Thymus (tissue), 11 donors: ENCODE data around the gene FLOT2. TPM values are rescaled to one million over a fixed set of nuclear protein-coding genes. Genes with fewer than 3 reads are reported as not detected.

ENCODE experiments used
- DNase-seq, 9 donors: peaks; one replicate each; pipeline ENCODE4 v3.0.0-alpha.2; 2013; ENCODE audit warnings: low spot score in 9 of 9, low read depth in 6 of 9, missing footprints in 1 of 9
- H3K27ac ChIP-seq, 2 donors: one replicate each; pipeline ENCODE4 v1.5.1; 2013; ENCODE audit warnings: control low read depth in 1 of 2, low read depth in 1 of 2, low read length in 1 of 2, mild to moderate bottlenecking in 1 of 2, moderate library complexity in 1 of 2
- H3K27me3 ChIP-seq, 2 donors: one replicate each; pipeline ENCODE4 v1.5.1; 2013; ENCODE audit warnings: low read length in 1 of 2; ENCODE audit not compliant: control insufficient read depth in 2 of 2, insufficient read depth in 1 of 2
- H3K36me3 ChIP-seq, 2 donors: one replicate each; pipeline ENCODE4 v1.5.1; 2013; ENCODE audit warnings: low read length in 1 of 2, mild to moderate bottlenecking in 1 of 2, moderate library complexity in 1 of 2; ENCODE audit not compliant: control insufficient read depth in 2 of 2, insufficient read depth in 2 of 2
- H3K4me1 ChIP-seq, 2 donors: one replicate each; pipeline ENCODE4 v1.5.1; 2013; ENCODE audit warnings: low read length in 2 of 2; ENCODE audit not compliant: control insufficient read depth in 2 of 2, insufficient read depth in 2 of 2
- H3K4me3 ChIP-seq, 2 donors: one replicate each; pipeline ENCODE4 v1.5.1; 2013; ENCODE audit warnings: low read length in 2 of 2, control low read depth in 1 of 2, mild to moderate bottlenecking in 1 of 2
- H3K9me3 ChIP-seq, 2 donors: one replicate each; pipeline ENCODE4 v1.5.1; 2013; ENCODE audit warnings: low read length in 1 of 2, mild to moderate bottlenecking in 1 of 2; ENCODE audit not compliant: control insufficient read depth in 2 of 2, insufficient read depth in 1 of 2
- WGBS: extraction: QIAGEN DNeasy Blood & Tissue Kit; methylation state at CpG from one replicate; pipeline ENCODE4 v1.1.7; 2013; 5-methylcytosine and 5-hydroxymethylcytosine counted together
- polyA plus RNA-seq: library from polyadenylated mRNA; stranded (reverse); fragments of 200-250 nt; gene quantifications from one replicate; pipeline ENCODE4 v1.2.3, GENCODE V29; 2013
- total RNA-seq: library from RNA; stranded (reverse); fragments of 120-200 nt; gene quantifications from one replicate; pipeline ENCODE4 v1.2.4, GENCODE V29; 2013
- donor health status: healthy.

The FLOT2 gene
- total and polyA plus RNA-seq, 2 donors = 29.9 to 82.1 TPM

DNA sequence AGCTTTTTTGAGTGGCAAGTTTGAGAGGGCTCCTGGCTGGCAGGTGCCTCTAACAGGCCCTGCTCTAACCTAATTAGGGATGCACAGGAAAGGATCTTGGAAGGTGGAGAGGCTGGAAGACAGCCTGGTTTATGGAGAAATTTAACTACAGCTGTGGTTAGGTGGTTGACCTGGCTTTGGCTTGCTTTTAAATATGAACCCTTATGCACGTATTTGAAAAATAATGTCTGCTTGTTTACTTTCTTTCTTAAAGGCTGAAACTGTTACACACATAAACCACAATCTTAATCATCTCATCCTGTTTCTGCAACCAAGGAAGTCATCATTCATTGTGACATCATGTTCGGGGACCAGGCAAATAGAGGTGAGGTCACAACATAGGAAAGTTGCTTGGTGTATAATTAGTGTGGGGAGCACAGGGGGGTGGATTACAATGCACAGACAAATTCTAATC, 28.4 kb upstream of the FLOT2 start:
- Histone ChIP-seq H3K9me3 (no peaks in the 10 kb centered on the region), H3K4me3 (no peak overlapping the region), H3K27me3 (no peaks in the 10 kb centered on the region), H3K27ac (peak overlapping the region; percentile 69 to 91), H3K36me3 (peaks cover 38 to 69% of the 10 kb centered on the region in 2 donors), H3K4me1 (peaks cover 17 to 22% of the 10 kb centered on the region in 2 donors)
- 4% methylated on average over 2 of the region's 2 CpGs for WGBS
- peak in 6 of 9 donors; percentile 33 to 78 (median 48) for DNase-seq

DNA sequence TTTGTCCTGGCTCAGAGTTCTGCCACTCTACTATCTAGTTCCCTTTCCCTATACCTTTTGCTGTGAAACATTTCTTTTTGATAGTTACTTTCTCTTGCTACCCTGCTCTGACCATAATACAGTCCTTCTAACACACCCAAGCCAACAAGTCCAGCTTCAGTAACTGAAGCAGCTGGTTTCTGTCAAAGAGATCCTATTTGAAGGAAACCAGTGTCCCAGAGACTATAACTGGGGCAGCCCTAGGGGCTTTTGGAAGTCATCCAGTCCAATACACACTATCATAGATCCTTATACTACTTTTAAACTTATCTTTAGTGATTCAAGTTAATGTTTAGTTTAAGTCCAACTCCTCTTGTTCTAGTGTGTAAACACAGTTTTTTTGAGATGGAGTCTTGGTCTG, 22.7 kb upstream of the FLOT2 start:
- no peak overlapping the region for H3K27ac ChIP-seq

DNA sequence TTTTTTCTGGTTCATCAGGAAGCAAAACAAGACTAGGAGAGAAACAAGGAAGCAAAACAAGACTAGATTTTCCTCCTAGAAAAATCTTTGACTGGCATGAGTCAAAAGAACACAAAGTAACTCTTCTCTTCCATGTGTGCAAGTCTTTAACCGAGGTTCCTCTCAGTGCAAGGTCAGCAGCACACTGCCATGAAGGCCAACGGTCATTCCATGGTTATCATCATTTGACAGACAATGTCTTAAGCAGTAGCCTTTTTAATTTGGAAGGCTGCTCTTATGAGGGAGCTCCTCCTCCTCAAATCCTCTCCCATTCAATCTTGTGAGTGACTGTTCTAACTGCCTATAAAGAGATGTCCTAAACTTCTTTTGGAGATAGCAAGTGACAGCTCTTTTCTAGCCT, 20.8 kb upstream of the FLOT2 start:
- H3K27me3 ChIP-seq = no peaks in the 10 kb centered on the region
- no peaks in the 10 kb centered on the region for H3K4me1 ChIP-seq
- 94% methylated on average over 2 of the region's 2 CpGs for WGBS
- H3K36me3 ChIP-seq = peaks cover 80 to 91% of the 10 kb centered on the region in 2 donors
- H3K4me3 ChIP-seq = no peak overlapping the region
- H3K27ac ChIP-seq = no peak overlapping the region
- H3K9me3 ChIP-seq = no peaks in the 10 kb centered on the region
- DNase-seq = no peak

More for the DNA sequence above, 22.7 kb upstream of the FLOT2 start:
- no peak for DNase-seq
- Histone ChIP-seq H3K36me3 (peaks cover 72 to 87% of the 10 kb centered on the region in 2 donors), H3K9me3 (no peaks in the 10 kb centered on the region), H3K27me3 (no peaks in the 10 kb centered on the region), H3K4me3 (no peak overlapping the region), H3K4me1 (no peaks in the 10 kb centered on the region)

DNA sequence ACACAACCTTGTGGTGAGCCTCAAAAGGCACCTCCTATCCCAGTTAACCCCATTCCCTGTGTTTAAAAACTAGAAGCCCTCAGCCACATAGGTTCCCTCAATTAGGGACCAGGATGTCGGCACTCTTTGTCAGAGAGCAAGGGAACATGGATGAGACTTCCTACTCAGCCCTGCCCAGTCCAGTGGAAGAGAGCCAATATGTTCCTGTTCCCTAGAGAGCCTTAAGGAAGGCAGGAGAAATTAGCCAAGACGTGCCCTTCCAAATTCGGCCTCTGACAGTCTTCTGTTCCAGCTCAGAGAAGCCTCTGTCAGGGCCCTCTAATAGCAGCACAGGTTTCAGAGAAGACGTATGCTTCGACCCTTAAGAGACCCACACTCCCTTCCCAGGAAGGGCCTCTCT, 19.9 kb upstream of the FLOT2 start:
- no peak overlapping the region for H3K27ac ChIP-seq
- DNase-seq = no peak
- no peaks in the 10 kb centered on the region for H3K27me3 ChIP-seq
- H3K4me1 ChIP-seq = no peaks in the 10 kb centered on the region
- H3K36me3 ChIP-seq = peaks cover 85 to 92% of the 10 kb centered on the region in 2 donors
- no peaks in the 10 kb centered on the region for H3K9me3 ChIP-seq
- 98% methylated on average over 5 of the region's 5 CpGs for whole genome bisulfite sequencing
- H3K4me3 ChIP-seq = no peak overlapping the region

DNA sequence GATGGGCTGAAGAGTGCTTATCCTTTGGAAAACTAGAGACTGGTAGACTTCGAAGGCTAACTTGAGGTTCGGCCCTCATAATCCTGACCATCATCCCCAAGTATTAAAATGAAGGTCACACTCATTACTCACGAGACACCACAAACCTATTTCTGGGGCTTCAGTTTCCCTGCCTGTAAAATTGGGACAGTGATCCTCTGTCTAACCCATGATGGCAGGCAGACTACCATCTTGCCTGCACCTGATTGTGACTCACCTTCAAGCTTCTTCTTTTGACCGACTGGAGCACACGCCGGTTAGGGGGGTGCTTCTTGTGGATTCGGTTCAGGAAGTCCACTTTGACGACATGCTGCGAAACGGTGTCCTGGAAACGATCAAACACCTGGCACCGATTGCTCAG, 19.5 kb upstream of the FLOT2 start:
- WGBS = 96% methylated on average over 12 of the region's 12 CpGs
- DNase-seq = no peak
- no peaks in the 10 kb centered on the region for H3K27me3 ChIP-seq
- H3K9me3 ChIP-seq = no peaks in the 10 kb centered on the region
- no peaks in the 10 kb centered on the region for H3K4me1 ChIP-seq
- no peak overlapping the region for H3K27ac ChIP-seq
- no peak overlapping the region for H3K4me3 ChIP-seq
- H3K36me3 ChIP-seq = peaks cover 88 to 93% of the 10 kb centered on the region in 2 donors

DNA sequence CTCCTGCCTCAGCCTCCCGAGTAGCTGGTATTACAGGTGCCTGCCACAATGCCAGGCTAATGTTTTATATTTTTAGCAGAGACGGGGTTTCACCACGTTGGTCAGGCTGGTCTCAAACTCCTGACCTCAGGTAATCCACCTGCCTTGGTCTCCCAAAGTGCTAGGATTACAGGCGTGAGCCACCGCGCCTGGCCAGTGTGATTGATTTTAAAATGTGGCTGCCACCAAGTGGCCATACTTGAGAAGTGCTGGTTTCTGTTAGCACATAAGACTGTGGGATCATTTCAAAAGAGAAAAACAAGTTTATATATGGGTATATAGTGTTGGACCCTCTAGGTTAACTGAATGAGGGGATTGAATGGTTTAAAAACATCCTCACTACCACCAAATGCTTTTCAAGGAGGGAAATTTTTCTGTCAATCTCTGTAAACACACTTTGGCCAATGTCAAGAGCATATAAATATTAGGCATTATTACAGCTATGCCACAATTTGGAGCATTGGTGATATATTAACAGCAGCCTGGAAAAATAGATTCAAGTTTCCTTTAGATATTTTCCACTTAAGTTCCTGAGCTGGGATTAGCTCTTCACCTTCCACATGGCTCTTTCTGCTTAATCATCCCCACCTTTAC, 18.9 kb upstream of the FLOT2 start:
- peak in 2 of 9 donors; percentile 28 to 48 for DNase-seq
- Histone ChIP-seq H3K4me3 (no peak overlapping the region), H3K27me3 (no peaks in the 10 kb centered on the region), H3K4me1 (no peaks in the 10 kb centered on the region), H3K9me3 (no peaks in the 10 kb centered on the region), H3K27ac (no peak overlapping the region), H3K36me3 (peaks cover 88 to 93% of the 10 kb centered on the region in 2 donors)
- WGBS = 79% methylated on average over 6 of the region's 6 CpGs

DNA sequence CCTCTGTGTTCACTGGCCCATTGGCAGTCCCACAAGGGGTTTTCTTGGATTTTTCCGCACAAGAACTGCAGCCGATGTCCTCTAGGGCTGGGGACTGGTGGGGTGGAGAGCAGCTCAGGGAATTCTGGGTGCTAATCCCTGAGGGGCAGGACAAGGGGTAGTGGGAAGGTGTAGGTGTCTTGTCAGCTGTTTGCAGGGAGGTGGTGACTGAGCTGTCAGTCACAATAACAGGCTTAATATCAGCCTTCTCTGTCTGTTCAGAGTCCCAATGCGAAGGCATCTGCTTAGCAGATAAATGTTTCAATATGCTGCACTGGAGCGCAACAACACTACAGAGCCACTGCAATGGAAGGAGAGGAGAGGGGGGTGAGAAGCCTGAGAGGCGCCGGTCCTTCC, 15.4 kb upstream of the FLOT2 start:
- 98% methylated on average over 6 of the region's 6 CpGs for WGBS
- H3K27me3 ChIP-seq = no peaks in the 10 kb centered on the region
- H3K9me3 ChIP-seq = no peaks in the 10 kb centered on the region
- DNase-seq = no peak
- H3K36me3 ChIP-seq = peaks cover 95 to 99% of the 10 kb centered on the region in 2 donors
- no peaks in the 10 kb centered on the region for H3K4me1 ChIP-seq
- no peak overlapping the region for H3K27ac ChIP-seq
- H3K4me3 ChIP-seq = no peak overlapping the region

DNA sequence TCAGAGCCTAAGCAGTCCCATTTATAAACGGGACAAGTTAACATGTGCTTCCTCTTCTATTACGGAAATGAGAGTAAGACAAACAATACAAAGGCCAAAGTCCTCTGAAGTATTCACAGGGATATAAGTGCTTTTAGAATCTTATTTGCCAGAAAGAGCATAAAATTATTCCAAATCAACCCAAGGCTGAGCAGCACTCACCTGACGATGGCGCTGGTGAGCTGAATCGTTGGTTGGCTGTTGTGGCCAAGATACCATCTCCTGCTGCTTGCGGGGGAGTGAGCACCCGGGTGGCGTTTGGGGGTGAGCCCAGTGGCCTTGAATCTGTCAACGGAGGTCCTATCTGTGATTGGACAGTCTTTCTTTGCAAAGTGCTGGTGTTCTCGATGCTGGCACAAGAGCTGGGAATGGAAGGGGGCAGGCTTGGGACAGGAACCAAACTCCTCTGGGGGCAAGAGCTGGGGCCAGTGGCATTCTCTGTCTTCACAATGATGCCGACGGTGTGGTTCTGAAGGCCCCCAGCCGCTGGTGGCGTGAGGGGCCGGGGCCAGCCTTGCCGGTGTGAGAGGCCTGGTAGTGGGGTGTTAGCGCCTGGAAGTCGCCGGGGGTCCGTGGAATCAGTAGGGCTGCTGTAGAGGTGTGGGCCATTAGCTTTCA, 14.9 kb upstream of the FLOT2 start:
- no peak for DNase-seq
- Histone ChIP-seq H3K36me3 (peaks cover 95 to 99% of the 10 kb centered on the region in 2 donors), H3K27ac (no peak overlapping the region), H3K9me3 (no peaks in the 10 kb centered on the region), H3K27me3 (no peaks in the 10 kb centered on the region), H3K4me3 (no peak overlapping the region), H3K4me1 (no peaks in the 10 kb centered on the region)
- 95% methylated on average over 20 of the region's 20 CpGs for WGBS

DNA sequence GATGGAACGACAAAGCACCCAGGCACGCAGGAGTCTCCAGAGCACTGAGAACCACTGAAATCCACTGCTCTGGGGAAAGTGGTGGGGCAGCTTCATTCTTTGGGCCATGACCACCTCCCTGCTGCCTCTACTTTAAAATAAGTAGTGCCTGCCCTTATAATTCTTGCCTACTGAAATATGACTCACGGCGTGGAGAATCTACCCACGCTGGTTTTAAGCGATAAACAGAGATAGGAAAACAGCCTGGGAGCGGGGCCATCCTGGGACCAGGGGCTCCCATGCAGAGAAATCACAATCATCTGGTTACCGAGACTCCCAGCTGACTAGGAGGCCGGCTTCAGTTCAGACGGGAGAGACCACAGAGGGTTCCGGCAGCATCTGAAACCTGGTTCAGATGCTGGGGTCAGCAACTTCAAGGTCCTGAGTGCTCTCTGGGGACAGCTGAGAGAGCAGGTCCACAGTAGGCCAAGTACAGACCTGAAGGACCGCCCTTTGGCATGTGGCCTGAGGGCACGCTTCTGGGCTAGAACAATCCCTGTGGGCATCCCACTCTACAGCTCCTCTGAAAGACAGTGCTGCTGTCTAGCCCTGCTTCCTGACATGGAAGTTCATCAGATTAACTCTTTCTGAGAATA, 14.0 kb upstream of the FLOT2 start:
- H3K4me3 ChIP-seq = no peak overlapping the region
- no peak for DNase-seq
- H3K27ac ChIP-seq = no peak overlapping the region
- no peaks in the 10 kb centered on the region for H3K4me1 ChIP-seq
- no peaks in the 10 kb centered on the region for H3K9me3 ChIP-seq
- H3K27me3 ChIP-seq = no peaks in the 10 kb centered on the region
- peaks cover 95 to 98% of the 10 kb centered on the region in 2 donors for H3K36me3 ChIP-seq
- WGBS = 98% methylated on average over 13 of the region's 13 CpGs
